NB4 (cell line): ENCODE results near the gene UBTD2.

Source experiments
- CTCF ChIP-seq: IDR thresholded peaks from one replicate; pipeline ENCODE4 v1.5.1; 2012; ENCODE audit warnings: low read depth, low read length
- MAX ChIP-seq: IDR thresholded peaks from 2 replicates; pipeline ENCODE4 v1.6.1; 2011; ENCODE audit warnings: low read depth, low read length
- POLR2A ChIP-seq: IDR thresholded peaks from 2 replicates; pipeline ENCODE4 v1.6.1; 2011; ENCODE audit warnings: mild to moderate bottlenecking; ENCODE audit not compliant: insufficient read length; ENCODE audit errors: extremely low read depth

GRCh38 chr5:172305380-172305779 lies 21.8 kb upstream of the UBTD2 start:
- TF ChIP-seq CTCF (no peak), MAX (no peak), POLR2A (no peak)
